HEK293 (cell line): ENCODE results near the gene CACNA1B.

Experiments used
- REST ChIP-seq: fragments of 450-650 bp; formaldehyde crosslinking; IDR thresholded peaks from 2 replicates; pipeline ENCODE4 v1.5.1; 2016; ENCODE audit warnings: missing biosample characterization, missing genetic modification characterization
- ZBTB1 ChIP-seq: fragments of 450-650 bp; formaldehyde crosslinking; IDR thresholded peaks from 2 replicates; pipeline ENCODE4 v1.5.1; 2016; ENCODE audit warnings: missing biosample characterization, missing genetic modification characterization
- ZBTB49 ChIP-seq: fragments of 450-650 bp; formaldehyde crosslinking; IDR thresholded peaks from 2 replicates; pipeline ENCODE4 v1.5.1; 2016; ENCODE audit warnings: missing biosample characterization, missing genetic modification characterization, low read depth

- TF ChIP-seq REST (no peak), ZBTB49 (tag by site-specific recombination) (no peak), ZBTB1 (no peak)
Measured at GRCh38 chr9:138010861-138011260, 133.3 kb downstream of the CACNA1B start.
